GM21717 (cell line): ENCODE measurements around the gene CD247.

Experiments used
- ATAC-seq: cut with Tn5 transposase; IDR thresholded peaks from one replicate; pipeline ENCODE4 v1.9.1; 2021; ENCODE audit warnings: mild to moderate bottlenecking, moderate library complexity; ENCODE audit not compliant: unreplicated experiment

Gene CD247

DNA sequence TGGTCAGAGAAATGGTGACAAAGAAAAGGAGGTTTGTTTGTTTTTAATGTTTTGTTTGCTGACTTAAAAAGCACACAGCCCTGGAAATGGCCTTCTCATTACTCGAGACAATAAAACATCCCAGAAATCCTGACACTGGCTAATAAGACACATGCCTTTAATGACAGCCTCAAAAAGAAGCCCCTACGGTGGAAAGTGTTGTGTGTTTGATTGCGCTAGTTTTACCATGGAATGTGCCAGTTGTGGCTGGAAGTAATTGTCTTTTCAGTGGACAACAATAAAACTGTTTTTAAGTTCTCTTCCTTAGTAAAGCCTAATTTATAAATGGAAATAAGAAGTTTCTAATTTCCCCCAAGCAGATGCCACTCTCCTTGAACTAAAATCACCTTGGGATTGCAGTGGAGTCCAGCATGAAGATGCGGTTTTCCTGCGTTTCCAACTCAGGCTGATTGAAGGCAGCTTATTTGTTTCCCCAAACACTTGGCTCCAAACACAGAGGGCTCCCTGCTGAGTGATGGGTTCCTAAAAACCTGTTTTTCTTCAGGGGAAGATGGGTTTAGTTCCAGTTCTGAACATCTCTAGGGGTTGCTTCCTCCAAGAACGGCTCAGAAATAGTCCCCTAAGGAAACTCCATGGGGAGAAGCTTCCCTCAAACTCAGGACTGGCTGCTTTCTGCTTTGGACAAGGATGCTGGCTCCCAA lies 54.3 kb downstream of the CD247 start:
- no peak for ATAC-seq

DNA sequence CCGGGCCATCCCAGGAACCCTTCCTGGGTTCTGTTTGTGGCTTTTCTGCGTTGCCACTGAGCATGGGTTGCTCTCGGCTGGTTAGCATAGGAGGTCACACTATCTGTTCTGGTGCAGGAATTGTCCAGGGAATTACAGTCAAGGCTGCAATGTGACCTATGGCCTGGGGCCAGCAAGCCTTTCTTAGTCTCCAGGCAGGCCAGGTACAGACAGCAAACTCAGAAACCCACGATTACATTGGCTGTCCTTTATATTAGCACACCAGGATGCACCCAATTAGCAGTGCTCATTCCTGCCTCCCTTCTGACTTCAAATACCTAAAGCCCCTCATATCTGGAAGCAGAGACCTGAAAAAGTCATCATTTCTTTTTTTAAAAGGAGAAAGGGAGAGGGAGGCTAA lies 55.2 kb downstream of the CD247 start:
- no peak for ATAC-seq

DNA sequence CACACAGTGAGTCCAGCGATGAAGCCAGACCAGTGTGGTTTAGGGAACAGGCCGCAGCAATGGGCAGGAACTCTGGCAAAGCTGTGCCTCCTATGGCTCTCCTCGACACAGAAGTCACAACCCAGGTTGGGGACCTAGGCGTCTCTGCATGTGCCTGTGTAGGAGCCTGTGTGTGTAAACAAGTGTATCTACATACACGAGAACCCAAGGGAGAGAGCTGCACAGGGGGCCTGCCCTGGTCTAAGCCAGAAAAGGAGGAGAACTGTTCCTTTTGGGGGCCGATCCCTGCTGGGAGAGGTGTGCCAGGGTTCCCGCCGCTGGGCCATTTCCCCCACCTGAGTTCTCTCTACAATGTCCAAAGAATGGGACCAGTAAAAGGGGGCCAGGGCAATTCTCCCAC lies 56.0 kb downstream of the CD247 start:
- ATAC-seq, result no peak

DNA sequence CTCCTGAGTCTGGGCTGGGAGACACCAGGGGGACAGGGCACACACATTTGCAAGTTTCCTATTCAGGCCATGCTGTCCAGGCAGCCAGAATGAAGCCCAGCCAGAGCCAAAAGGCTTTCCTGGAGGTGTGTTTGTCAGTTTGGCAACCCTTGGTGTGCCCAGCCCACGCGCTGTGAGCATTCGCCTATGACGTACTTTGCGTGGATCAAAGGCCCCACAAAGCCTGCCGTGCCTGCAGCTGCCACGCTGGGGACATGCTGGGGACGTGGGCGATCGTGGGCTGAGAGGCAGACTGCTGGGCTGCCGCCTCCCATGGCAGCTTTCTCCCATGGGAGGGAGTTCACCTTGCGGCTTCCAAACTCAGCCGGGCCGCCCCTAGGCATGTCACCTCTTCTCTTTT lies 57.5 kb downstream of the CD247 start:
- no peak for ATAC-seq

DNA sequence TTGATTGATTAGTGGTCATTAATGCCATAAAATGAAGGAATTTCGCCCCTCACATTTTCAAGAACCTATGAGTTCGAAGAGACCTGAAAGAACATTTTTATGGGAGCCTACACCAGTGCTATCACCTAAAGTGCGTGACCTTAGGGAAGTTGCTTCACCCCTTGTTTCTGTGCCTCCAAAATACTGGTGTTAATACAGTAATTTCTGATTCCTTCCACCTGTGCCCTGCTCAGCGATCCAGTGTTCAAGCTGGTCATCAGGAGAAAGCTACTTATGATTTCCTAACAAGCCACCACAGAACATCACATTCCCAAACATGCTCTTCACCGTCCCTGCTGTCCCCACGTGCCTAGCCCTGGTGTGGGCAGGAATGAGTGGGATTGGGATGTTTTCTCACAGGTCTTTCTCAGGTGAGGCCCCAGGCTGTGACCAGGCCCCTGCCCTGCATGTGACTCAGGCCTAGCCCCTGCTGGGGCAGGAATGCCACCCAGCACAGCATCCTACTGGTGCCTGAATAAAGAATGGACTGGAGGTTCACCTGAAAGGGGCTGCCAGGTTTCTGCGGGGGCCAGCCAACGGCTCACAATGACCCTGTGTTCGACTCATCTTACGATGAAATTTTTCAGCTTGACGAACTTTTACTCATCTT lies 60.3 kb downstream of the CD247 start:
- no peak for ATAC-seq

DNA sequence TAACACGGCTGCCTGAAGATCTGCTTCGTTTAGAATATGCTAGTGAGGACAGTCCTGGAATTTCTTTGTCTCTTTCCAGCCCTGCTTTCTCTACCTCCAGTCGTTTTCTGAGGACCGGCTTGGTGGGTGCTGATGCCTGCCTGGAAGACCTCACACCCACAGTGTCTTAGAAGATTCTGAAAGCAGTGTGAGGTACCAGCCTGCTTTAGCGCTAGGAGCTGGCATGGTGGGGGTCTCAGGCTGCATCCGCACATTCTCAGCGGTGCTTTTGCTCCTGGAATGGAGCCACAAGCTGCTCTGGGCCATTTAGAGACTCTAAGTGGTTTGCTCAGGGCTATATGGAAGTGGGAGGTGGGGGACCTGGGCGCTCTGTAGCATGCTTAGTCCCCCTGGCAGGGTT lies 61.4 kb downstream of the CD247 start:
- ATAC-seq, result no peak

DNA sequence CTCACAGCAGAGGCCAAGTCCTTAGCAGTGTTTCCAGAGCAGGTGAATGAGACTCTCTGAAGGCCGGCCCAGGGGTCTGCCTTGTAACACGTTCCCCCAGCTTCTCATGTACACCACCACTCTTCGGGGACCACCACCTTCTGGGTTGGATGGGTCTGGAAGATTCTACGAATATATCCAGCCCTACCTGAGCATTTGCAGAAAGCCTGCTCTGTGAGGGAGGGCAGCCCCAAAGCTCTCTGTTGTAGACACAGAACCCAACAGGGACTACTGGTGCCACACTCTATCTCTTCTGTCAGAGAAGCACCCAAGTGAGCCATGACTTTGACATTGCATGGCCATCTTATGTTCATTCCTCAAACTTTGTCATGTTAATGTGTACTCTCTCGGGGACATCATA lies 61.8 kb downstream of the CD247 start:
- no peak for ATAC-seq

DNA sequence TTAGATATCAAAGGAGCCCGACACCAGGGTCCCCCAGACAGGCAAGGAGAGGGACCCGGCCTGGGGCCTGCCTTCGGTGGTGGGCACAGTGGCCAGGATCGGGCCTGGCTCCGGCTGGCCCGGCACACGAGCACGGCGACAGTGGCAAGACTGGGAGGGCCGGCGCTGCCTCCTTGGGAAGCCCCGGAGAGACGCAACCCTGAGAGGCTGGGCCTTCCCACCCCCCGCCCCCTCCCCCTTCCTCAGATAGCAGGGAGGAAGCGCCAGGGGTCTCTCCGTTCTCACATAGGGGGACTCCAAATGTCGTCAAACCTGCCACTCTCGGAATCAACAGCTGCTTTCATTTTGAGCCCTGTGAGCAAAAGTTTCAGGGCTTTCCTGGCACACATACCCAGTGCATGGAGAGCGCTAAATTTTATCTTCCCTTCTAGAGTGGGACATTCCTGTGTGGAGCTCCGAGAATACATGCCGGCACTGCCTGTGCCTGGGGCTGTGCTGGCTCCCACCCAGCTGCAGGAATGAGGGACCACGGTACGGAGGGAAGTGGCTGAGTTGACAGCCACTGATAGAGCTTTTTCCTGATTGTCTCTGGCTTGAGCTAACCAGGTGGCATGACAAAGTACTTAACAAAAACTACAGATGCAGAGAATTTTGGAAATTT lies 62.4 kb downstream of the CD247 start:
- peak; percentile 42 for ATAC-seq

DNA sequence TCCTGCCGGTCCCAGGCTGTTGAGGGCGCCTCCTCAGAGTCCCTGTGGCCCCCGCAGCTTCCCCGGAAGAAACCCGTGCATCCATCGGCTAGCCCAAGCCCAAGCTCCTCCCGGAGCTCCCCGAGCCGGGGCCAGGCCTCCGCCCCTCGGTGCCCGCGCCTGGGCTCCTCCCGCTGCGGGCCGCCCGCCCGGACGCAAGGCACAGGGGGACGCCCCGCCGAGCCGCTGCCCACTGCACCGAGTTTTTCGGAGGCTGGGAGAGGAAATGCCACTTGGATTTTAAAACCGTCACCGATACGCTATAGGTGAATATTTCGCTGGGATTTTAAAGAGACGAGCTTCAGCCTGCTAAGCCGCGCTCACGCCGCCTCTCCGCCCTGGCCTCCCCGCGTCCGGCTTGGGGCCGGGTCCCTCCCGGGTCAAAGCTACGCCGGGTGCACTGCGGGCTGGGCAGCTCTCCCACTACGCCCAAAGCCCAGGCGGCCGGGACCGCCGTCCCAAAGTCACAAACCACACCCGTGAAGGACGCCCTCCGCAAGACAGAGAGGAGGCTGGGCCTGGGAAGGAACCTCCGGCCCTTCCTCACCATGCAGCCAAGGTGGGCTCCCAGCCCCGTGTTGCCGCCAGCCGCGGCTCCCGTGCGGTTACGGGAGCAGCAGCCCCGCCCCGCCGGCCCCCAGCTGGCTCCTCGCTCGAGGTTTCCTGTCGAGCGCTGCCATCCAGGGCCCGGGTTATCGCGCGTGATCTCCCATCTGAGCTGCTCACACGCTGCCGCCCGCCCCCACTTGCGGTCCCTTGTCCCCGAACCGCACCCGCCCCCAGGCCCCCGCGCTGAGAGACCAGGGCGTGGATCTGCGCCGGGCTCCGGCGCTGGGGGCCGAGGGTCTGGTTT lies 63.2 kb downstream of the CD247 start:
- ATAC-seq, result peak; percentile 56

DNA sequence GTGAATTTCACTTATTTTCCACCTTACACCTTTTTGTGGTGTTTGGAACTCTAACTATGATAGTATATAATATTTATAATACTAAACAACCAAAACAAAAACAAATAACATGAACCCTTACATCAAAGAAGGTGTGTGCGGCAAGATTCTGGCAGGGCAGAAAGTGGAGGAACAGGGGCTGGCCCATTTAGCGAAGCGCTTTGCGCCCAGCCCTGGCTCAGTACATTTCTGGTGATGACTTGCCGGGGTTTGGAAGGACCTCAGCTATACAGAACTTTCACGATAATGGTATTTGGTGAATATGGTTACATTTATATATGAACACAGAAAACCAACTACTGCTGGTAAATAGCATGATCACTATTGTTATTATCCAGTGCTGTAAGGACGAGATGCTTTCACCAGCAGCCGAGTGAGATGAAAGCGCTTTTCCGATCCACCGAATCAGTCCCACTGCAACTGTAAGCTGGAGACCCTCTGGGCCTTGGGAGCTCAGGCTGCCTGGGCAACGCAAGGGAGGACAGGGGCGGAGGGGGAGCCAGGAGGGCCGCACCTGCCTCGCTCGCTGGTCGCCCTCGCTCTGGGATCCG lies 63.9 kb downstream of the CD247 start:
- peak; percentile 28 for ATAC-seq

DNA sequence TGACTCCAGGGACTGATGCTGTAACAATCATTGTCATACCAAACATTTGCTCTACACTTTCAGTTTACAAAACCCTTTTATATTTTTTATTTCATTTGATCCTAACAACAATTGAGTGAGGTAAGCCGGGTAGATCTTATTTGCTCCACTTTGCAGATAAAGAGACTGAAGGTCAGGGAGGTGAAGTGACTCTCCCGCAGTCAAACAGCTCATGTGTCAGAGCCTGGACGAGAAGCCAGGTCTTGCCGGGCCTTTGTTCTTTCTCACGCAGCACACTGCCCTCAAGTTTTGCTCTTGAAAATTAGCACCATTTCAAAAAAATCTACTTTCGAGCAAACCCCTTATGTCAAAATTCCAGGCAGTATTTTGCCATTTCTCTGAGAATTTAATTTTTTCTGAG lies 65.2 kb downstream of the CD247 start:
- ATAC-seq, result no peak

DNA sequence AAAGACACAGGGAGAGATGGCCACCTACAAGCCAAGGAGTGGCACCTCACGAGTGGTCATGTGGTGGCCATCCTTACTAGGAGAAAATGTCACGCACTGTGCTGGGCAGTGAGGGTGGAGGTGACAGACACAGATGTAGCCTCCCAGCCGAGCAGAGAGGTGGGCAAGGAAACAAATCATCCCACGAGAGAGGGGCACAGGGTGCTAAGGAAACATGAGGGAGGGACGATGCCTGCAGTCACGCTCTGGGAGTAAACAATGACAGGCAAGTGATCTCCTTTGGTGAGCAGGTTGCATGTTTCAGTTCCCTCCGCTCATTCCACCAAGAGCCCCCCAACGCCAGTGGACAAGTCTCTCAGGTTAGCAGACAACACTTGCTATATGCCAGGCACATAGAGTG lies 65.8 kb downstream of the CD247 start:
- no peak for ATAC-seq

DNA sequence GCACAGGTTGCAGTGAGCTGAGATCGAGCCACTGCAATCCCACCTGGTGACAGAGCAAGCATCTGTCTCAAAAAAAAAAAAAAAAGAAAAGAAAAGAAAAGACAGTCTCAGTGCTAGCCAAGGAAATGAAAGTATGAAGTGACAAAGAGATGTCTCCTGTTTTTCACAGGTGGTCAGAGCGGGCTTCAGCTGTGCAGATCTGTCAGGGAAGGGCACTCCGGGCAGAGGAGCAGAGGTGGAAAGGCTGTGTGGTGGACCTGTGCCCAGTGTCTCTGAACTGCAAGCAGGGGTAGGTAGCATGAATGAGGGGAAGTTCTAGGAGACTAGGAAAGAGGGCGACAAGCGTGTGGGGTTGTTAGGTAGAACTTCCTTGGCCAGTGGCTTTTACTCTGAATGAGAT lies 67.5 kb downstream of the CD247 start:
- no peak for ATAC-seq

DNA sequence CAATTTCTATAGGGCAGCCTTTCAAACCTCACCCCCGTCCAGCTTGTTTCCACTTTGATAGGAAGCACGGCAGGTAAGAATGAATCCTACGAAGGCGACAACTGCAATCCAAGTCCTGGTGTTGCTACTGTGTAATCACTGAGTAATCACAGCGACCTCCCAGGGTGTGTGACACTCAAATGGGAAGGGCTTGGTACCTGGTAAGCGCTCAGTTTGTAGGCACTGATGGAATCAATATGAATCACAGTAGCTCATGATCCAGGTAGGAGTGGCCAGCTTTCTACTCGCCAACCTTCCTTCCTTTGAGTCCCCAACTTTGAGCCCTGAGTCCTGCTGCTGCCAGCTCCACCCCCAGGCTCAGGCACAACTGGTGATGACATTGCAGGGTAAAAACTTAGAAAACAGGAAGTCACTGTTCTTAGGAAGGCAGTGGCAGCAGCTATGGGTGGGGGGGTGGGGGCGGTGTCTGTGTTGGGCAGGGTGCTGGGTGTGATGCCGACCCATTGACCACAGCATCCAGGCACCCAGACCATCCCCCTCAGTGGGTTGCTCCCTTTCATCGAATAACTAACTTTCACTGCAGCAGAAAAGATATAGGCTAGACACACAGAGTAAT lies 70.7 kb downstream of the CD247 start:
- no peak for ATAC-seq

DNA sequence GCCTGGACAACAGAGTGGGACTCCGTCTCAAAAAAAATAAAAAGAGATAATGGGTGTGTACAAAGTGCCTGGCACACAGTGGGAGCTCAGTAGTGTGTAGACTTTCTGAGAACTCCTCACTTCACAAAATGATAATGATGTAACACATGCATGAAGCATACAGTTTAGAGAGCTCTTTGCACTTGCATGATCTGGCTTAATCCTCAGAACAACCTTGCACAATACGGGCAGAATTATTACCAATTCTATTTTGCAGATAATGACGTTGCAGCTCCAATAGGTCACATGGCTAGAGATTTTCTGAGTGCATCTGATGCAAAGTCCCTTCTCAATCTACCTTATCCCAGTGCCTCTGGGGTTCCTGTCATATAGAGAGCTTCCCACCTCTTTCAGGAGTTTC lies 71.4 kb downstream of the CD247 start:
- no peak for ATAC-seq

DNA sequence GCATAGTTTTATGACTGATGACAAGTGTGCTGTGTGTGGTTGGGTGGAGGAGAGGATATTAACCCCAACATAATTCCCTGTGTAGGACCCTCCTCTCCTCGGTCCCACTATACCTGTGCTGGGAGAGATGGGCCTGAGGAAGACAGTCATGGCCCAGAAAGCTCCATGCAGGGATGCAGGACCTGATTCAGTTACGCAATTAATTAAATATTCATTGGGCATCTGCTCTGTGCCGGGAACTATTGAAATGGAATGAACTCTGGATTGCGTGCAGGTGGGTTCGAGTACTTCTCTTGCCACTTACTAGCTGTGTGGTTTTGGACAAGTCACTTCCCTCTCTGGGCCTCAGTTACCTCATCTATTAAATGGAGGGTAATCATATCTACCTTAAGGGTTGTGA lies 74.6 kb downstream of the CD247 start:
- no peak for ATAC-seq

DNA sequence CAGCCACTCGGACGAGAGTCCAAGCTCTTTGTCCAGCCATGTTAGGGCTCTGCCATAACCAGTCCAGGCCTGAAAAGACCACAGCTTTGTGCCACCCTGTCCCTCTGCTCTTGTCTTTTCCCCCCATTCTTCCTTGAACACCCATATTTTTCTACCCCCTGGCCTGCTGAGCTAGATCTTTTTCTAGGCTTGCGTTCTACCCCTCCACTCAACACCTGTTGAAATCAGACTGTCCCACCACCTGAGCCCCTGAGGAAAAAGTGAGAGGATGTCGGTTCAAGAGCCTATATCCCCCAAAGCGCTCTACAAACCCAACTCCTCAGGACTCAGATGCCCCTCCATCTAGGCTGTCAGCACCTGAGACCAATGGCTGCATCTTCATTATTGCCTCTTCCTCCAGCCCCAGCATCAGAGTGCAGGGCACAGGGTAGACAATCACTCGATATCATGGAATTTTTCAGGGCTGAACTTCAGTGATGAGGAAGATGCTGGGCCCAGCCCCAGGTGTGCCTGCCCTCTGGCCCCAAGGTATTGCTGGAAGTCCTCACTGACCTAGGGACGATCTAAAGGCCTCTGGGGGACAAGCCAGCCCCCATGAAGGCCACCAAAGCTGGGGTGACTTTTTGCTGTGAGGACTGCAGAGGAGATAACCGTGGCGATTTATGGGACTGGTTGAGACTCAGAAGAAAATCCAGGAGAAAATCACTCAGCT lies 75.3 kb downstream of the CD247 start:
- no peak for ATAC-seq

DNA sequence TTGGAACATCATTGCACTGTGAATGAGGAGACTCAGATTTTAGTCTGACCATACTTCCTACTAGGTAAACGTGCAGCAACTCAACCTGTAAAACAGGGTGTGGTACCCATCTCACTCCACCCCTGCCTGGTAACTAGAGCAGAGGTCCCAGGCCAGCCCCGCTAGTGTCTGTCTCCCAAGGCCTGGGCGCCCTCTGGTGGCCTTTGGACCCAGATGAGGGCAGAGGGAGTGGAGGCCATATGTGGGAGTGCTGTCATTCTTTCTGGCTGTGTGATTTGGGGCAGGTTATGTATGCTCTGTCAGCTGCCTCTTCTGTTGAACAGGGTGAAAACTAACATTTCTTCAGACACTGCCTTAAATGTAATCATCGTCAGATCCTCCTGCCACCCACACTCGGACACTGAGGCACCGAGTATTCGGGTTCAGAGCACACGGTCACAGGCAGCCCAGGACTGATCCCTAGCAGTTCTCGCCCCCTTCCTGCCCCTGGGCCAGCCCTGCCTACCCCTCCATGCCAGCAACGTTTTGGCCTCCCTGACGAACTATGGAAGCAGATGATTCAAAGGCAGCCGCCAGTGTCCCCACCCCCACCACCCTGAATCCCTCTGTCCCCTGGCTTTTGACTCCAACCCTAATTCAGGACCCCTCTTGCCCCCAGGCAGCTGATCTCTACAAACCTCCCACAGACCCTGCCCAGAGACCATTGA lies 76.0 kb downstream of the CD247 start:
- peak; percentile 81 for ATAC-seq

DNA sequence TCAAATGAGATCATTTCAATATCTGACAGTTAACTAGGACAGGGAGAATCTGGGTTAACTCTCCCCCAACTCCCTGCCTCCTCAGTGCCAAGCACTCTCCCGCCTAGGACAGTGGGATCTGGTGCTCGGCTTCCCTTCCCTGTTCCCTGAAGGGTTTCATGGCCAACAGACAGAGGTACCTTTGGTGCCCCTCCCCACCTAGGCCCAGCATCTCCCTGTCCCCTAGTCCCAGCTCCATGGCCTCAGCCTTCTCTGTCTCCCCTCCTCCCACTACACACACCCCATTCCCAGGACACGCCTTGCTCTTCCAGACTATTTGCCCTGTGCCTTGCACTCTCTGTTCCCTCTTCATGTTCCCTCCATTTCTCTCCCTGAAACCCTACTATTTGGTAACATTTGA lies 77.1 kb downstream of the CD247 start:
- ATAC-seq, result no peak
